Activated naive CD4-positive, alpha-beta T cell treated with Interleukin-2 at 50 U/mL for 16 hours (primary cell): ENCODE results near the gene DST.
"Not testable (repeated sequence)": the region's sequence is repeated elsewhere in the genome, so short reads cannot be mapped to it uniquely, and the experiment has no call there.

ENCODE experiments used
- DNase-seq: peaks from one replicate; pipeline ENCODE4 v3.0.0-alpha.2; 2020

The DST gene

GRCh38 chr6:56570413-56571359 is 72.0 kb downstream of the DST start:
- DNase-seq, result no peak

GRCh38 chr6:56567501-56567900 is 75.2 kb downstream of the DST start:
- no peak for DNase-seq

- DNase-seq, result not testable (repeated sequence)
Measured at GRCh38 chr6:56562730-56563129, 80.0 kb downstream of the DST start.

DNA sequence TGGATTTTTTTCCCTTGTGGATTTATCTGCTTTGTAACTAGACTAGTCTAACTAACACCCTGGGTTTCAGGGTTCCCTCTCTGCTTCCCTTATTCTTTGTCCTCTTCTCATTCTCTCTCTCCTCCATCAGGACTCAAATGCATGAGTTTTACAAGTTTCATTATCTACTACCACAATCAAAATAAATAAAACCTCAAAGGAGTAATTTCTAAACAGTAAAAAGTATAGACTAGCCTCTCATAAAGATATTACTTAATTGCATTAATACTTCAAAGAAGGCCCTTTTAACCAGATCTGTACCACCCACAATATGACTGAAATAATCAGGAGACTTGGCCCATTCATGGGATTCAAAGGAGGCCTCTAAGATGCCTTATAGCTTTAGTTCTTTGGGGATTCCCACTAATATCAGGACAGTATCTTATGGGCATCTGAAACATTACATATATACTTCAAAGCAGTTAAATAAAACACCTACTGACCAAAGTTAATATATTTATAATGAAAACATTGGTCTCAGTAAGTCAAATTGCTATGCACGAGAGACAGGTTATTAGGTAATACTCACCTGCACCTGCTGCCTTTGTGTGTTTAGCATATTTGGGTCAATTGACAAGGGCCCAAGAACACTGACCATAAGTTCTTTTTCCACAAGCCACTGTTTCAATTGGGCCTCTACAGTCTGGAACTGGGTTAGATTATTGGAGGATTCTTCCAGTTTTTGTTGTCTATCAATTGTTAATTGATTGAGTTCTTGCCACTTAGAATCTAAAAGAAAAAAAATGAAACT is 85.7 kb downstream of the DST start:
- DNase-seq, result no peak

GRCh38 chr6:56555438-56555872 is 87.2 kb downstream of the DST start:
- DNase-seq, result no peak

DNA sequence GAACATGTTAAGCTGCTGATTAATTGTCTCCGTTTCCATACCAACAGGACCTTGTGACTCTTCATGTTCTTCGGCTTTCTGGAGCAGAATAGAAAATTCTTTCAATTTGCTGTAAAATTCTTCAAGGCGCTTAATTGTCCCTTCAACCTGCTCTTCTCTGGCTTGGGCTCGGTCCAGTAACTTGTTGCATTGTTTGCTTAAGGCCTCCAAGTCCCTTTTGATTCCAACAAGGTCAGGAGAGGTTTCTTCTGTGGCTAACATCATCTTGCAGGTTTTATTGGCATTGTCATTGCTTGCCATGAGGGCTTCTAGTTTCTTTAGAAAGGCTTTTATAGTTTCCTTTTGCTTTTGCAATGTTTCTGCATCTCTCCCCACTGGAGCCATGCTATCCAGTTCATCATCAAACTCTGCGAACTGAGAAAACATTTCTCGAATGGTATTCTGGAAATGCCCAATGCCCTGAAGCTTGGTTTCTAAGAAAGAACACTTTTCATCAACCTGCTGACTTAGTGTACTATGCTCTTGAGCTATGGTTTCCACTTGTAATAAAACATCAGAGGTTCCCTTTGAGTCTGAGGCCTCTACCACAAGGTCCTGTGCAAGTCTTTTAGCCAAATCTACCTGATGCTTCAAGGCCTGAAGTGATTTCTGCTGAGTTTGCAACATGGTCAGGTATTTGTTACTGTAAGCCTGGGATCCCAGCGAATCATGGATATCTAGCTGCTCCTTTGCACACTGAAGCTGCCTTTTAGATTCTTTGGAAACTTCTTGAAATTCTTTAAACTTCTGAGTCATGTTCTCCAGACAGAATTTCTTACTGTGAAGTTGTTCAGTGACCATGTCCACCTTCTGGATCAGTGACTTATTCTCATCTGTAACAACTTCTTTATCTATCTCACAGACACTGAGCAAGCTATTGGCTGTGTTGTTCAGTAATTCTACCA is 90.2 kb downstream of the DST start:
- DNase-seq, result no peak

GRCh38 chr6:56551409-56552120 is 91.1 kb downstream of the DST start:
- DNase-seq, result no peak

DNA sequence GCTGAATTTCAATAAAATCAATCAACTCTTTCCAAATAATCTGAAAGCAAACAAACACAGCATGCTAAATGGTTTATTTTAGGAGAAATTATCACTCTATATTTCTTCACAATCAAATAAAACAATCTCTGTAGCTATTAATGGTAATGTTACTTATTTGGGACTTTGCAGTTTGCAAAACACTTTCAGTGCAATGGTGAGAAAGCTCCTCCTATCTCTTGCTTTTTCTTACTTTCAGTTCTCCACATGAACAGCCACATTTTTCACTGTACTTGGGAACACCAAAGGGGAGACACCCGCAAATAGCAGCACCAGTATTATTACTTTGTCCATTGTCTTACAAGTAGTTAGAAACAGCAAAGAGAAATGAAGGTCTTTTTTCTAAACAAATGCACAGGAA is 92.4 kb downstream of the DST start:
- no peak for DNase-seq

- DNase-seq, result no peak
Measured at GRCh38 chr6:56549014-56549413, 93.7 kb downstream of the DST start.

DNA sequence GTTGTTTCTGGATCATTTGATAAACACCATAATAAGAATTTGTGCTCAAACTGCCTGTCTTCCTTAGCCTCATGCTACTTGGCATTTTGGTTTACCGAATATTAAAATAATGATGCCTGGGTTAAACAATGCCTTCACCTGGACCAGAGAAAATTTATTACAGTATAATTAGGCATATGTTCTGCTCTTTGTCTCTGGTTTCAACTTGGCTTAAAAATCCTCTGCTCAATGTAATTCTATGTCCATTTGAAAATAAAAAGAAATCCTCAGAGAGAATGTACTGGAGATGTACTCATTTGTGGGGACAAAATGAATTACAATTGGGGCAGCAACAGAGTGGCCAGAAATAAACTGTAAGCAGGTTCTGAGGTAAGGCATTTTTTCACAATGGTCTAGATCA is 95.0 kb downstream of the DST start:
- no peak for DNase-seq

DNA sequence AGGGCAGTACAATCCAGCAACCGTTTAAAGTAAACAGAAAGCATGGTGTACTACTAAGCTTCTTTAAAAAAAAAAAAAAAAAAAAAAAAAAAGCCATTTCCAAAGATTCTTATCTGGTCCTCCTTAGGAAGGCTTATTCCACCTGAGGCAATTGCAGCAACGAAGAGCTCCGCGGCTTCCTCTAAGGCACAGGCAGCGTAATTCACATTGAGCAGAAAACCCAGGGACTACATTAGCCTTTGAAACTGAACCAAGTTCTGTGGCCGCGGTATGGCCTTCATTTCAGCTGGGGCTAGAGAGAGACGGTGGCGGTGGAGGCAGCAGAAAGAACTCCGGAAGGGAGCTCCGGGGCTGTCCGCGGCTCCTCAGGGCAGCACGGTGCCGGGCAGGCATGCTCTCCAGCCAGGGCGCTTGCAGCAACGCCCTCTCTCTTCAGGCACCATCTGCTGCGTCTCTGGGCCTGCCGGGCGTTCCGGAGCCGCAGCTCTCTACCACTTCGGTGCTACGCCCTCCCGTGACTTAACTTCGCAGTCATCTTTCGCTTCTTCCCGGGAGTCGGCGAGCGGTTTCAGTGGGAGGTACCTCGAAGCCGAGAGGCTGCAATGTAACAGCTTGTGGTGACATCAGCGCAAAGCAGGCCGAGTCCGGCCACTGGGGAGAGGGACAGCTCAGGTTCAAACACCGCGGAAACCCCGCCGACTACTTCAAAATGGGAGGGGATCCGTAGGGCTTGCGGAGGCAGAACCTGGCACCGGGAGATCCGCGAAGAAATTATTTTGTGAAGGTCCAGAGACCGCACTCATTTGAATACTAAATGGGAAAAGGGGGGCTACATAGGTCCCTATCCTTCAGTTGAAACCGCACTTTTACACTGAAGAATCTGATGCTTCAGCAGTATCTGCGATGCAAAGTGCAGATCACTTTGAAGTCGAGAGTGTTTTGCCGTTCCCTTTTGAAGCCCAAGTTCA is 100.0 kb downstream of the DST start:
- peak; percentile 60 for DNase-seq

GRCh38 chr6:56541741-56542360 is 100.8 kb downstream of the DST start:
- no peak for DNase-seq

DNA sequence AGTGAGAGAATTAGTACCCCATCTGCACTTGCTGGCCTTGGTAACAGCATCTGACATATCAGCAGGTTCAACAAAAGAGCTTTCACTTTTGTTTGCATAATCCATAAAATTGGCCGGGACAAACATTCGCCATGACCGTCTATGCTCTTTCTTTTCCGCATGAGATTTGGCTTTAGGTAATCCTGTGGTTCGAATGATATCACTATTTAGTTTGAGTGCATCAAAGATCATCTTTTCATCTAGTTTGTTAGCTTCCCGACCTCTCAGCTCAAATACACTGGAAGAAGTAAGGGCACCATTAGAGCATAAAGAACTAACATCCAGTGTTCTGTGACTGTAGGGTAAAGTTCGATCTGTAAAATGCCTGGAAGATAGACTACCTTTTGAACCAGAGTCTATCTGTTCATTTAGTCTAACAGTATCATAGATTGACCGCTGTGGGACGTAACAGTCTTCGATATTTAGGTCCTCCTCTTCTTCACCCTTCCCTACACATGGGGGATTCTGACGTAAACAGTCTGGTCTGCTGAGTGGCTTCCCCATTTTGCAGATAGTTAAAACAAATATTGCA is 101.6 kb downstream of the DST start:
- no peak for DNase-seq

GRCh38 chr6:56540232-56541029 is 102.3 kb downstream of the DST start:
- no peak for DNase-seq

DNA sequence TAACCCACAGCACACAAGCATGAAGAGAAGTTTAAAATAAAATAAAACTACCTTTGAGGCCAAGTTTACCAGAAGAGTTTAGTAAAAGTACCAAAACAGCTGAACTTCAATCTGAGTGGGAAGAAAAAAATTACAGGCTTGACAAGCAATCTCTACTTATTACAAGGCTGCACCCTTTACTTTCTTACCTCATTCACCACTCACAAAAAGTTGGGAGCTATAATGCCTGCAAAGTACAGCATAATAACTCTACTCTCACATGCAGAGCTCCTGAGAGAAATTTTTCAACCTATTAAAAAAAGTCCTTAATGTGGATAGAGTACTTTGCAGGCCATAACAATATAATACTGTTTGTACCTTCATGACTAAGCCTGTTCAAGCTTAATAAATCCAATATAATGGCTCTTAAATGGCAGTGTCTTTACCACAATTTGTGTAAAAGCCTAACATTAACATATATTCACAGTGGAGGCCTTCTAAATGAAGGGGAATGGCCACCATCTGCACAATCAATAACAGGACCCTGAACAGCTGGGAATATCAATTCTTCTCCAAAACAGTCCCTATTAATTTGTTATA is 103.1 kb downstream of the DST start:
- DNase-seq, result no peak

- DNase-seq, result no peak
Measured at GRCh38 chr6:56538851-56539250, 103.8 kb downstream of the DST start.

- no peak for DNase-seq
Measured at GRCh38 chr6:56537223-56537770, 105.4 kb downstream of the DST start.

DNA sequence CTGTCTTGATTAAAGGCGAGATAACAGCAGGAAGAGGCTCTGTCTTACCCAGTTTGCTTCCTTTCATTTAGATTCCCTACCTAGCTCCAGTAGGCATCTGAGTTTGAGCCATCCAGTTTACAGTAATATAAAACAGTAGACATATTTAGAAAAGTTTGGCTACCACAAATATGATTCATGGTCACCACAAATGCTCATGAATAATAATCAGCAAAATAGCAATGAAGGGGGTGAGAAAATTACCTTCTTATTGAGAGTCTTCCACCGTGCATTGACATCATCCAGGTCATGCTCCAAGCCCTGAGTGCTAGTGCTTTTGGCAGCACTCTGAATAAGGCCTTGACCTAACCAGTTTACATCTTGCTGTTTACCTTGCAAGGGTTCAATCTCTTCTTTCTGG is 106.2 kb downstream of the DST start:
- no peak for DNase-seq
